NCI-H187 treated with DMSO at 0.1 percent for 48 hours (cell line): Measurements from ENCODE around the gene HHAT.

Experiments
- DNase-seq: peaks from one replicate; lab custom pipeline; 2025; lab: John Stamatoyannopoulos, UW

The HHAT gene

GRCh38 chr1:210722410-210723081 lies 393.8 kb downstream of the HHAT start:
- DNase-seq: no peak

DNA sequence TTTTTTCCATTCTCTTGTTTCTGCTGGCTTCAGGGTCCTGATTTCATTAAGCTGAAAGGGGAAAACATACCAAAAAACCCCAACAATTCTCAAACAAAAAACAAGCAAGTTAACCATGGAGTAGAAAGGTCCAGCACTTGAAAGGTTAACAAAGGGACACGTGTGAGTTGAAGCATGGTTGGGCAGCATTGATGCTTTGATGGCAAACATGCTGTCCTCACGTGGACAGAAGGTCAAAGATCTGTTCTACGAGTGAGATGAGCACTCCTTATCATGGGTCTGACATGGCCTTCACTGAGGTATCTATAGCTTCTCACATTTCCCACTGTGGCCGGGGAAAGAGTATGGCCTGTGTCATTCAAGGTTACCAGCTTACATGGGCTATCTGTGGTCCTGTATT lies 394.9 kb downstream of the HHAT start:
- no peak for DNase-seq

GRCh38 chr1:210724768-210725167 lies 396.1 kb downstream of the HHAT start:
- DNase-seq: no peak
